Measurements from ENCODE around the gene ATP6V0D1.
A peak's percentile ranks its signal among the peaks of the same experiment; 100 is the strongest.

Gene ATP6V0D1

DNA sequence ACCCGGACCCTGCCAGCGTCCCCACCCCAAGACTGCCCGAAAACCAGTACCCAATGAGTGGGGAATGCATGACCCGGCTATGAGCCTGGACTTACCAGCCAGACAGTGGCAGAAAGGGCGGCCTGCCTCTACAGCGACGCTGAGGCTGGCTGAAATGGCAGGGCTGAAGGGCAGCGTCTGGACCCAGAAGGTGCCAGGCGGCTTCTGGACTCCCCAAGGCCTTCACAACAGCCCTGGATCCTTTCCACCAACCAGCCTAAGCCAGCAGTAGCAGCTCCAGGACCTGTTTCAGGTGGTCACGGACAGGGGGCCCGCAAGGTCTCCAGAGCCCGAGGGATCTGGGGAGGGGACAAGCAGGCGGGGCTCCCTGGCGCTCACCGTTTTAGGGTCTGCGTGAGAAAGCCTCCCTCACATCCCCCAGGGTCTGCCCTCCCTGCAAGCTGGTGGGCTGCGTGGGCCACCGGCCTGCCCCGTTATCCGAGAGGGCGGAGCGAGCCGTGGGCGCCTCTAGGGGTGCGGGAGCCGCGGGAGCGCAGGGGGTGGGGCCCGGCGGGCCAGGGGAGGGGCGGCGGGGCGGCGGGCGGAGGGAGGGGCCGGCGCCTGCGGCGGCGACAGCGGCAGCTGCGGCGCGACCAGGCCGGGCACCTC lies 47.4 kb upstream of the ATP6V0D1 start, which contains the start of gene RIPOR1:
Gene RIPOR1 (plus strand): TSS at position 608 of the 648 bp plus-strand sequence. CDS start 9,618 bp downstream, outside the sequence.
- Histone ChIP-seq H3K27ac (peak within 1 kb of the TSS; percentile 54), H3K79me2 (peaks cover 32% of the 10 kb centered on the region), H3K4me3 (ENCODE audit: low read depth, low read length) (peak within 1 kb of the TSS; percentile 76), H3K36me3 (ENCODE audit: control insufficient read depth, insufficient read depth, low read length) (no peaks in the 10 kb centered on the region), H2AFZ (peak within 1 kb of the TSS; percentile 82), H3K27me3 (ENCODE audit: control insufficient read depth, insufficient read depth, low read length) (no peaks in the 10 kb centered on the region), H3K4me1 (peaks cover 12% of the 10 kb centered on the region), H3K9me3 (ENCODE audit: control insufficient read depth, low read length) (no peaks in the 10 kb centered on the region), H3K9ac (peak within 1 kb of the TSS; percentile 79), H3K4me2 (ENCODE audit: low read length) (peak within 1 kb of the TSS; percentile 98)
- TF ChIP-seq, protein P1, sequence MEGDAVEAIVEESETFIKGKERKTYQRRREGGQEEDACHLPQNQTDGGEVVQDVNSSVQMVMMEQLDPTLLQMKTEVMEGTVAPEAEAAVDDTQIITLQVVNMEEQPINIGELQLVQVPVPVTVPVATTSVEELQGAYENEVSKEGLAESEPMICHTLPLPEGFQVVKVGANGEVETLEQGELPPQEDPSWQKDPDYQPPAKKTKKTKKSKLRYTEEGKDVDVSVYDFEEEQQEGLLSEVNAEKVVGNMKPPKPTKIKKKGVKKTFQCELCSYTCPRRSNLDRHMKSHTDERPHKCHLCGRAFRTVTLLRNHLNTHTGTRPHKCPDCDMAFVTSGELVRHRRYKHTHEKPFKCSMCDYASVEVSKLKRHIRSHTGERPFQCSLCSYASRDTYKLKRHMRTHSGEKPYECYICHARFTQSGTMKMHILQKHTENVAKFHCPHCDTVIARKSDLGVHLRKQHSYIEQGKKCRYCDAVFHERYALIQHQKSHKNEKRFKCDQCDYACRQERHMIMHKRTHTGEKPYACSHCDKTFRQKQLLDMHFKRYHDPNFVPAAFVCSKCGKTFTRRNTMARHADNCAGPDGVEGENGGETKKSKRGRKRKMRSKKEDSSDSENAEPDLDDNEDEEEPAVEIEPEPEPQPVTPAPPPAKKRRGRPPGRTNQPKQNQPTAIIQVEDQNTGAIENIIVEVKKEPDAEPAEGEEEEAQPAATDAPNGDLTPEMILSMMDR (IDR thresholded peaks at IDR 0.05) = no peak

DNA sequence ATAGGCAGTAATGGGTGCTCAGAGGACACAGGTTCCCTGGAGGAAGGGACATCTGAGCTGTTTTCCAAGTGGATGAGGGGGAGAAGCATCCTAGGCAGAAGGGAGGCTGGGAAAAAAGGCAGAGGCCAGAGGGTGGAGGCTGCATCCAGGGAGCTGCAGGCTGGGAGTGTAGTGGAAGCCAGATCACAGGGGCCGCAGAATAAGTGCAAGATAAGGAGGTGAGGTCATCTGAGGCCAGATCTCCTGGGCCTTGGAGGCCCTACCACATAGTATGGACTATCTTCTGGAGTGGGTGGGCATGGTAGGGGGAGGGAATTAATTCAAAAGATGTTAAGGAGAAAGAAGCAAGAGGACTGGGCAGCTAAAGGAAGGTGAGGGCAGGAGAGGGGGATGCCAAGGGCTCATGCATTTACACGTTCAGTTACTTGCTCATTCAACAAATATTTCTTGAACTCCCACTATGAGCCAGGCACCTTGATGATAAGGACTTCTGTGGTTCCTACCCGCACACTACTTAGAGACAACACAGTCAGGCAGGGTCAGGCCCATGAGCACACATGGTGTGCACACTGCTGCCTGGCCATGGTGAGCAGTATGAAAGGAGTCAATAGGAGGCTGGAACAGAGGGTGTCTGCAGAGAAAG lies 45.3 kb upstream of the ATP6V0D1 start:
- H3K9me3 ChIP-seq (ENCODE audit: control insufficient read depth, low read length) = no peaks in the 10 kb centered on the region
- no peak overlapping the region for H3K9ac ChIP-seq
- no peak overlapping the region for H3K4me3 ChIP-seq (ENCODE audit: low read depth, low read length)
- no peaks in the 10 kb centered on the region for H3K36me3 ChIP-seq (ENCODE audit: control insufficient read depth, insufficient read depth, low read length)
- TF ChIP-seq, protein P1 (IDR thresholded peaks at IDR 0.05) = no peak
- H2AFZ ChIP-seq = no peak overlapping the region
- H3K4me2 ChIP-seq (ENCODE audit: low read length) = no peak overlapping the region
- H3K27ac ChIP-seq = no peak overlapping the region
- peaks cover 13% of the 10 kb centered on the region for H3K4me1 ChIP-seq
- H3K79me2 ChIP-seq = peaks cover 13% of the 10 kb centered on the region
- no peaks in the 10 kb centered on the region for H3K27me3 ChIP-seq (ENCODE audit: control insufficient read depth, insufficient read depth, low read length)

DNA sequence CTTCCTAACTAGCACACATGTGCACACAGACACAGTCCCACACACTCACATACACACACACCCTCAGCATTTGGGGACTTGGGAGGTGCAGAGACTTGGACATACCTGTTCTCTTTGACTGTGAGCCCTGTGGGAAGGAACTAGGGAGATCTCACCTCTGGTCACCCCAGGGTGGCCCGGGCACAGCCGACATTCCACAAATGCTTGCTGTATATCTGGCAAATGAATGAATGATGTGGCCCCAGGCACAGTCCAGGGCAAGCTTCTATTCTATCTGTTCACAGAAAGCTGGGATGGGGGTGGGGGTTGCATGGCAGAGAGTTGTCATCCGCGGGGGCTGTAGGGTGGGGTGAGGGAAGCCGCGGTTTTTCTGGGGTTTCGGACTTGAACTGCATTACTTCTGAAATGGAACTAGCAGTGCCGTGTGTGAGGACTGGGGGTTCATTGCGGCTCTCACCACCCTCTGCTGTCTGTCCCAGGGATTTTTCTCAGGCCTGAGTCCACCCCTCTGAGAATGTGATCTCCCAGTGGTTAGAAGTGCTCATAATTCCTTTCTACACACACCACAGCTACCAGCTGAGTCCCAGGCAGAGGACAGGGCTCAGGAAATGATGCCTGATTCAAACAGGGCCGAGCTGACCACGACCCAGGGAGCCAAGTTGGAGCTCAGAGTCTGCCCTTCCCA lies 44.4 kb upstream of the ATP6V0D1 start:
- H3K36me3 ChIP-seq (ENCODE audit: control insufficient read depth, insufficient read depth, low read length) = no peaks in the 10 kb centered on the region
- no peak overlapping the region for H3K27ac ChIP-seq
- H3K4me1 ChIP-seq = peaks cover 4% of the 10 kb centered on the region
- H3K4me2 ChIP-seq (ENCODE audit: low read length) = no peak overlapping the region
- no peak overlapping the region for H2AFZ ChIP-seq
- peaks cover 4% of the 10 kb centered on the region for H3K79me2 ChIP-seq
- H3K9me3 ChIP-seq (ENCODE audit: control insufficient read depth, low read length) = no peaks in the 10 kb centered on the region
- no peaks in the 10 kb centered on the region for H3K27me3 ChIP-seq (ENCODE audit: control insufficient read depth, insufficient read depth, low read length)
- TF ChIP-seq, protein P1 (IDR thresholded peaks at IDR 0.05) = no peak
- no peak overlapping the region for H3K9ac ChIP-seq
- no peak overlapping the region for H3K4me3 ChIP-seq (ENCODE audit: low read depth, low read length)

DNA sequence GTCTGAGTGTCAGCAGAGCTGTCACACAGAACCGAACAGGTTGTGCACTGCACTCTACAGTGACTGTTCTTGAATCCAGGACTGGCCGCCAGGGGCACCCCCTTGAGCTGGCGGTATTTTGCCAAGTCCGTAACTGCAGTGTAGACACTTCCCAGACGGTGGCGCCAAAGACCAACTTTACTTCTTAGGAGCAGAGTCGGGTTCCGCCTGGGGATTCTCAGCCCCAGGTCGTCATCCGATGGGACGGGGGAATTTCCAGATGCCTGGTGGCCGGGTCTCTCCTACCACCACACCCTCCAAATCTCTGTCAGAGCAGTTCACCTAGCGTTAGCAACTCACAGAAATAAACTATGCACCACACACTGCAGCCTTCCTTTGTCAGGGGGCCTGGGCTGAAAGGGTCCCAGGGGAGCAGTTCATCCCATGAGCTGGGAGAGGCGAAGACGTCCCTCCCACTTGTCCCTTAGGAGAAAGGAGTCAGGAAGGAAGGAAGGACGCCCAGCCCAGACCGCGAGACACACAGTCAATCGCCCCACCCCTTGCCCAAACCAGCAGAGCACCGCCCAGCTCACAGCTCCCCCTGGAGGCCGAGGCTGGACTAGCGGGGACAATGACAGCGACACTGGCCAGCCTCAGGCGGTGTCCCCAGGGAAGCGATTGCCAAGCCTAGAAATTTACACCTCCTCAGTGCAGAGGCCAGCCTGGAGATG lies 40.3 kb upstream of the ATP6V0D1 start:
- H3K27me3 ChIP-seq (ENCODE audit: control insufficient read depth, insufficient read depth, low read length) = no peaks in the 10 kb centered on the region
- no peak overlapping the region for H3K9ac ChIP-seq

More for the DNA sequence above, 40.3 kb upstream of the ATP6V0D1 start:
- Histone ChIP-seq H3K4me2 (ENCODE audit: low read length) (peak overlapping the region; percentile 99), H3K9me3 (ENCODE audit: control insufficient read depth, low read length) (no peaks in the 10 kb centered on the region), H3K27ac (peak overlapping the region; percentile 89), H3K4me1 (peaks cover 4% of the 10 kb centered on the region), H3K36me3 (ENCODE audit: control insufficient read depth, insufficient read depth, low read length) (no peaks in the 10 kb centered on the region), H2AFZ (peak overlapping the region; percentile 84), H3K4me3 (ENCODE audit: low read depth, low read length) (peak overlapping the region; percentile 77), H3K79me2 (no peaks in the 10 kb centered on the region)
- TF ChIP-seq, protein P1 (IDR thresholded peaks at IDR 0.05) = peak; percentile 80

All from parathyroid adenoma (tissue), 2 donors.